Spleen (tissue), 11 donors: ENCODE data around the gene DCST1. TPM values are rescaled to one million over a fixed set of nuclear protein-coding genes. Genes with fewer than 3 reads are reported as not detected.

Source experiments
- DNase-seq: peaks from one replicate; pipeline ENCODE4 v3.0.0-alpha.2; 2020
- H3K27ac ChIP-seq, 8 donors: fragments of 200-600 bp; sonication (generic) in 7 of 8; 1 replicate in 4 of 8; 2 replicates in 4 of 8; pipeline versions ENCODE4 v1.5.0 to v1.8.0; 2016 to 2021; ENCODE audit warnings: inconsistent platforms in 4 of 8, mild to moderate bottlenecking in 4 of 8, moderate library complexity in 1 of 8
- H3K27me3 ChIP-seq, 7 donors: fragments of 200-600 bp; sonication (generic) in 6 of 7; replicated peaks in 1 of 7; 1 replicate in 4 of 7; 2 replicates in 3 of 7; pipeline versions ENCODE4 v1.5.0 to v1.8.0; 2016 to 2021; ENCODE audit warnings: inconsistent platforms in 3 of 7, mild to moderate bottlenecking in 1 of 7
- H3K36me3 ChIP-seq, 6 donors: fragments of 200-600 bp; sonication (generic) in 5 of 6; 1 replicate in 4 of 6; 2 replicates in 2 of 6; pipeline versions ENCODE4 v1.5.0 to v1.8.0; 2016 to 2021; ENCODE audit warnings: inconsistent platforms in 2 of 6
- H3K4me1 ChIP-seq, 6 donors: fragments of 200-600 bp; sonication (generic) in 5 of 6; 1 replicate in 3 of 6; 2 replicates in 3 of 6; pipeline versions ENCODE4 v1.5.0 to v1.8.0; 2016 to 2021; ENCODE audit warnings: inconsistent platforms in 3 of 6
- H3K4me3 ChIP-seq, 8 donors: fragments of 200-600 bp; sonication (generic) in 7 of 8; 1 replicate in 4 of 8; 2 replicates in 4 of 8; pipeline versions ENCODE4 v1.5.0 to v1.8.0; 2016 to 2021; ENCODE audit warnings: inconsistent platforms in 4 of 8, mild to moderate bottlenecking in 4 of 8, moderate library complexity in 2 of 8
- H3K9me3 ChIP-seq, 8 donors: fragments of 200-600 bp; sonication (generic) in 7 of 8; 1 replicate in 4 of 8; 2 replicates in 4 of 8; pipeline versions ENCODE4 v1.5.0 to v1.8.0; 2016 to 2021; ENCODE audit warnings: inconsistent platforms in 4 of 8
- CTCF ChIP-seq, 11 experiments: fragments of 200-600 bp in 7 of 11; fragments of 450-650 bp in 4 of 11; sonication (generic) in 4 of 11; IDR thresholded peaks in 8 of 11; conservative IDR thresholded peaks in 3 of 11; 1 replicate in 7 of 11; 2 replicates in 4 of 11; pipeline versions ENCODE4 v1.4.0 to v1.8.0; 2016 to 2021; ENCODE audit warnings: antibody characterized with exemption in 11 of 11, inconsistent platforms in 4 of 11, mild to moderate bottlenecking in 1 of 11
- POLR2A ChIP-seq, 3 donors: fragments of 450-650 bp; IDR thresholded peaks; one replicate each; pipeline ENCODE4 v1.5.1; 2017; ENCODE audit warnings: antibody characterized with exemption in 3 of 3, mild to moderate bottlenecking in 1 of 3
- POLR2AphosphoS5 ChIP-seq, 3 donors: sonication (generic); formaldehyde crosslinking; IDR thresholded peaks; one replicate each; pipeline ENCODE4 v1.5.1; 2017; ENCODE audit warnings: antibody characterized with exemption in 3 of 3
- whole genome bisulfite sequencing, 5 donors: extraction: QIAGEN DNeasy Blood & Tissue Kit in 3 of 5; methylation state at CpG; one replicate each; pipeline versions ENCODE4 v1.1.5 to v1.1.7; 2013 to 2018; 5-methylcytosine and 5-hydroxymethylcytosine counted together
- intact Hi-C: fragments of 100-400 bp; cut with DNase I; formaldehyde crosslinking; loops from one replicate; pipeline ENCODE4 v1.15.0; 2023; ENCODE audit warnings: low total_unique reads
- polyA plus RNA-seq, 3 donors: library from polyadenylated mRNA; stranded (reverse); fragments of 200-250 nt; gene quantifications; one replicate each; pipeline ENCODE4 v1.2.1, GENCODE V29; 2013
- total RNA-seq, 7 donors: library from RNA; depleted of rRNA in 3 of 7; stranded (reverse); fragments of >200 nt in 3 of 7; fragmentation: NEBNext Ultra II Directional in 4 of 7; extraction: Animal tissue kit (Norgen Biotek cat#: 25700) in 4 of 7; gene quantifications; one replicate each; pipeline versions ENCODE4 v1.1.0 to v1.2.1, GENCODE V29; 2016 to 2021
- donor health status: healthy with polysubstance abuse.
- donor health status: DM: no; HTN: no; CAD: no; lungs with moderate emphysema.
- donor health status: DM: no; HTN: no; CAD: no.
- donor health status: Bipolar disorder and iron deficiency.
- donor health status: healthy.
- donor health status: DM: no; HTN: no; CAD: no.
- donor health status: DM: yes; HTN: yes; CAD: no.

The DCST1 gene
- total and polyA plus RNA-seq, 10 donors: not detected

DNA sequence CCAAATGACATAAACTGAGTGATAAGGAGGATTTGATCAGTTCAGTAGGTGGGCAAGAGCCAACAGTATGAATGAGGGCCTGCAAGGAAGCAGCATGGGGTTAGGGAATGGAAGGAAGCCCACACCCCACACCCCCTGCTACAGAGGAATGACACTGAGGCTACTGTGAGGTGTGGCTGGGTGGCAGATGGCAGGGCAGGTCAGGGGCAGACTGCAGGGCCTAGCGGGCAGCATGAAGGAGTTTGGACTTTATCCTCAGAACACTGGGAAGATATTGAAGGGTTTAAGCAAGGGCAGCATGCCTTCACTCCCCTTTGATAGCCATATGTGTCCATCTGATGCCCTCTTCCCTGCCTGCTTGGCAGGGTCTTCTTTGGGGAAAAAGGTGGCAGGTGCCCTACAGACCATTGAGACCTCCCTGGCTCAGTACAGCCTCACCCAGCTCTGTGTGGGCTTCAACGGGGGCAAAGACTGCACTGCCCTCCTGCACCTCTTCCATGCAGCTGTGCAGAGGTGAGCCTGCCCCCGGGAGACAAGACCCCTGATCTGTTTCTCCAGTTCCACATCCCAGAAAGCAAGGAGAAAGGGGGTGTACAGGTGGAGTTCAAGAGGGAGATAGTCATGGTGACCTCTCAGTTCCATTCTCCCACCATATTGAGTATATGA is 44.3 kb upstream of the DCST1 start:
- intact Hi-C loops: no loop called here
- Histone ChIP-seq H3K4me3 (no peak overlapping the region), H3K36me3 (peaks cover 0 to 83% (median 42%) of the 10 kb centered on the region in 6 donors), H3K27me3 (no peaks in the 10 kb centered on the region), H3K4me1 (peaks cover 2 to 56% (median 14%) of the 10 kb centered on the region in 6 donors), H3K27ac (no peak overlapping the region), H3K9me3 (no peaks in the 10 kb centered on the region)
- DNase-seq: peak; percentile 32
- 84 to 100% (median 90%) methylated on average over 2 to 3 of the region's 3 CpGs for WGBS, 5 donors
- TF ChIP-seq POLR2A (IDR thresholded peaks at IDR 0.05) (no peak), CTCF (IDR thresholded peaks at IDR 0.05 in 8 of 11, conservative IDR thresholded peaks at IDR 0.05 in 3 of 11) (no peak), POLR2AphosphoS5 (IDR thresholded peaks at IDR 0.05) (no peak)

GRCh38 chr1:154990276-154990675 is 43.3 kb upstream of the DCST1 start:
- peak; percentile 56 for DNase-seq
- Histone ChIP-seq H3K27ac (no peak overlapping the region), H3K9me3 (no peaks in the 10 kb centered on the region), H3K36me3 (peaks cover 0 to 79% (median 42%) of the 10 kb centered on the region in 6 donors), H3K4me1 (peaks cover 0 to 52% (median 7%) of the 10 kb centered on the region in 6 donors), H3K27me3 (no peaks in the 10 kb centered on the region), H3K4me3 (no peak overlapping the region)
- intact Hi-C loops: no loop called here
- 92 to 97% (median 95%) methylated on average over 5 to 8 of the region's 8 CpGs for WGBS, 5 donors
- TF ChIP-seq CTCF (IDR thresholded peaks at IDR 0.05 in 8 of 11, conservative IDR thresholded peaks at IDR 0.05 in 3 of 11) (no peak), POLR2AphosphoS5 (IDR thresholded peaks at IDR 0.05) (peak in 1 of 3 donors; percentile 16)

DNA sequence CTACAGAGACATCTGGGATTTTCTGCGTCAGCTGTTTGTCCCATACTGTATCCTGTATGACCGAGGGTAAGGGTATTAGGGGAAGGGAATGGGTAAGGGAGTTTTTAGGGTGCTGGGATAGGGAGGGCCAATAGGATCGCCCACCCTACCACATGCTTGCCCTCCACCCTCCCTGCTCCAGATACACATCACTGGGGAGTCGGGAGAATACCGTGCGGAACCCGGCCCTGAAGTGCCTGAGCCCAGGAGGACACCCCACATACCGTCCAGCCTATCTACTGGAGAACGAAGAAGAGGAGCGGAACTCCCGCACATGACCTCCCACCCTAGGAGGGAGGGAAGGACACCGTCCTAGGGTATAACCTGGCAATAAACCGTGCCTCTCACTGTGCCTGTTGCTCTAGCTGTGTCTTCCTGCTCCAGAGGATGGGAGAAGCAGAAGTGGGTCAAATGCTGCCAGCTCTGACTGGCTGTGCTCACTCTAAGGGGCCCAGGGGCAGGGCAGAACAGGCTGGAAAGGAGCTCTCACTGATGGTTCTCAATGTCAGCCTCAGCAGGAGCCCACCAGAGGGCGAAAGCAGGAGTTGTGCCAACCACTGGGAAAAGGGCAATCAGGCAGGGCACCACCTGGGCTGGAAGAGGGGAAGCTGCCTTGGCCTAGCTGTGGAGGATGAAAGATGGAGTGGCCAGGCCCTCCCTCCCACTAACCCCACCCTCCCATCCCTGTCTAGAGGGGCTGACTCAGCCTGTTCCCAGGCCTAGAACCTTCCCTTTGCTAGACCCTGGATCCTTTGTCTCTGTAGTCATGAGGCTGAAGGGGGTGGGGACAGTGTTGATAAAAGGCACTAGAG is 40.7 kb upstream of the DCST1 start:
- Histone ChIP-seq H3K4me1 (peaks cover 0 to 52% (median 15%) of the 10 kb centered on the region in 6 donors), H3K27me3 (no peaks in the 10 kb centered on the region), H3K9me3 (no peaks in the 10 kb centered on the region), H3K4me3 (no peak overlapping the region), H3K27ac (no peak overlapping the region), H3K36me3 (peaks cover 0 to 57% (median 33%) of the 10 kb centered on the region in 6 donors)
- DNase-seq: peak; percentile 41
- 80 to 89% (median 86%) methylated on average over 13 to 14 of the region's 14 CpGs for WGBS, 5 donors
- TF ChIP-seq POLR2AphosphoS5 (IDR thresholded peaks at IDR 0.05) (peak in 1 of 3 donors; percentile 5), POLR2A (IDR thresholded peaks at IDR 0.05) (no peak)
- intact Hi-C loops: no loop called here

- DNase-seq: peak; percentile 40
- WGBS, 5 donors: 59 to 92% (median 78%) methylated on average over 4 to 8 of the region's 8 CpGs
- no peaks in the 10 kb centered on the region for H3K27me3 ChIP-seq
- no peak within 1 kb of the TSS for H3K27ac ChIP-seq
- H3K4me3 ChIP-seq: no peak within 1 kb of the TSS
- H3K9me3 ChIP-seq: no peaks in the 10 kb centered on the region
- peaks cover 1 to 53% (median 20%) of the 10 kb centered on the region in 6 donors for H3K4me1 ChIP-seq
- H3K36me3 ChIP-seq: peaks cover 0 to 49% (median 26%) of the 10 kb centered on the region in 6 donors
- intact Hi-C loops: no loop called here
- no peak for TF ChIP-seq POLR2AphosphoS5 (IDR thresholded peaks at IDR 0.05)
- TF ChIP-seq POLR2A (IDR thresholded peaks at IDR 0.05): no peak
- TF ChIP-seq CTCF (IDR thresholded peaks at IDR 0.05 in 8 of 11, conservative IDR thresholded peaks at IDR 0.05 in 3 of 11): no peak
These were observed 39.9 kb upstream of the DCST1 start, which contains the start of gene LENEP for GRCh38 chr1:154993572-154994268. TSS of gene LENEP (plus strand) at chr1:154993586. CDS start at chr1:154993608, 22 bp downstream.
